Endothelial cell of umbilical vein (primary cell): ENCODE measurements around the gene PPM1E. TPM values are rescaled to one million over a fixed set of nuclear protein-coding genes. Genes with fewer than 3 reads are reported as not detected.

Experiments
- BruUV-seq: library from RNA; stranded (reverse); fragments of 400-500 nt; replicated peaks from 2 replicates; lab custom pipeline; 2021; lab: Mats Ljungman, UMichigan
- CTCF ChIA-PET: fragments of 300-600, 350-600 bp; sonication (Branson Sonifier 250); formaldehyde crosslinking; loops from one replicate; lab custom pipeline; 2021; ENCODE audit warnings: antibody characterized with exemption, inconsistent platforms; lab: Charles Lee
- POLR2A ChIA-PET: fragments of 300-600, 350-600 bp; sonication (Branson Sonifier 250); formaldehyde crosslinking; loops from one replicate; lab custom pipeline; 2021; ENCODE audit warnings: antibody characterized with exemption, inconsistent platforms; lab: Charles Lee
- DNase-seq: peaks from one replicate; pipeline ENCODE4 v3.0.0-alpha.2; 2011; ENCODE audit warnings: low read depth, low spot score
- FAIRE-seq: peaks from 2 replicates; lab custom pipeline; 2011; peaks lifted over from hg19 to GRCh38; lab: Jason Lieb, UNC
- H2AFZ ChIP-seq: 2 replicates; pipeline ENCODE4 v1.6.0; 2012; ENCODE audit warnings: low read depth, low read length, control low read depth, inconsistent platforms
- H3K27ac ChIP-seq: 2 replicates; pipeline ENCODE4 v1.5.1; 2011; ENCODE audit warnings: low read depth, mild to moderate bottlenecking, control low read depth, low read length, moderate library complexity; ENCODE audit not compliant: insufficient read depth
- H3K27me3 ChIP-seq, 2 experiments: 2 replicates each; pipeline versions ENCODE4 v1.6.0 to v1.6.1; 2011; ENCODE audit warnings: low read length in 2 of 2, mixed read lengths in 1 of 2; ENCODE audit not compliant: control insufficient read depth in 2 of 2, insufficient read depth in 2 of 2
- H3K36me3 ChIP-seq, 2 experiments: 2 replicates in 1 of 2; 3 replicates in 1 of 2; pipeline ENCODE4 v1.5.1; 2011; ENCODE audit warnings: low read length in 2 of 2, mild to moderate bottlenecking in 1 of 2, moderate library complexity in 1 of 2; ENCODE audit not compliant: control insufficient read depth in 2 of 2, insufficient read depth in 2 of 2; ENCODE audit errors: extremely low read depth in 1 of 2
- H3K4me1 ChIP-seq: 3 replicates; pipeline ENCODE4 v1.5.1; 2011; ENCODE audit warnings: mild to moderate bottlenecking, low read length; ENCODE audit not compliant: control insufficient read depth, insufficient read depth; ENCODE audit errors: extremely low read depth
- H3K4me2 ChIP-seq: 2 replicates; pipeline ENCODE4 v1.6.1; 2011; ENCODE audit warnings: low read length, control low read depth, mixed read lengths; ENCODE audit not compliant: insufficient read depth
- H3K4me3 ChIP-seq, 3 experiments: fragments of 200-600 bp in 1 of 3; sonication (generic), shearing (Covaris generic) in 1 of 3; replicated peaks in 1 of 3; 2 replicates each; pipeline ENCODE4 v1.5.1; 2011 to 2016; ENCODE audit warnings: control low read depth in 3 of 3, low read length in 3 of 3, mild to moderate bottlenecking in 2 of 3, inconsistent platforms in 1 of 3, low read depth in 1 of 3, moderate library complexity in 1 of 3; ENCODE audit not compliant: insufficient read depth in 1 of 3
- H3K79me2 ChIP-seq: 2 replicates; pipeline ENCODE4 v1.6.0; 2012; ENCODE audit warnings: low read length, inconsistent platforms; ENCODE audit not compliant: control insufficient read depth, insufficient read depth
- H3K9ac ChIP-seq: replicated peaks from 2 replicates; pipeline ENCODE3; 2011; ENCODE audit warnings: low read length, control low read depth; ENCODE audit not compliant: insufficient read depth; ENCODE audit errors: extremely low read depth
- H3K9me1 ChIP-seq: replicated peaks from 3 replicates; pipeline ENCODE4 v1.6.0; 2011; ENCODE audit warnings: mild to moderate bottlenecking, low read length; ENCODE audit not compliant: control insufficient read depth, insufficient read depth; ENCODE audit errors: extremely low read depth
- H3K9me3 ChIP-seq: replicated peaks from 2 replicates; pipeline ENCODE4 v1.5.1; 2012; ENCODE audit warnings: low read length, inconsistent platforms; ENCODE audit not compliant: control insufficient read depth, insufficient read depth
- H4K20me1 ChIP-seq: replicated peaks from 2 replicates; pipeline ENCODE3; 2011; ENCODE audit warnings: mild to moderate bottlenecking, low read length; ENCODE audit not compliant: control insufficient read depth, insufficient read depth; ENCODE audit errors: extremely low read depth
- EZH2 ChIP-seq: IDR thresholded peaks from 2 replicates; pipeline ENCODE4 v1.6.1; 2012; ENCODE audit warnings: borderline replicate concordance, low read depth, mild to moderate bottlenecking, moderate library complexity, low read length, inconsistent platforms; ENCODE audit not compliant: severe bottlenecking
- FOS ChIP-seq: IDR thresholded peaks from 2 replicates; pipeline ENCODE4 v1.6.1; 2011; ENCODE audit warnings: mild to moderate bottlenecking, low read length, moderate library complexity, borderline replicate concordance; ENCODE audit not compliant: insufficient read depth
- GATA2 ChIP-seq: IDR thresholded peaks from 2 replicates; pipeline ENCODE4 v1.7.0; 2011; ENCODE audit warnings: low read depth, mild to moderate bottlenecking, moderate library complexity, mixed read lengths, low read length; ENCODE audit not compliant: insufficient read length, insufficient read depth
- JUN ChIP-seq: IDR thresholded peaks from 2 replicates; pipeline ENCODE4 v1.6.1; 2011; ENCODE audit warnings: borderline replicate concordance, low read depth; ENCODE audit not compliant: insufficient read length, insufficient read depth
- MYC ChIP-seq: IDR thresholded peaks from one replicate; pipeline ENCODE4 v1.6.1; 2011; ENCODE audit warnings: mild to moderate bottlenecking, low read depth, low read length
- POLR2A ChIP-seq: IDR thresholded peaks from 2 replicates; pipeline ENCODE4 v1.6.1; 2012; ENCODE audit warnings: low read depth, mild to moderate bottlenecking, control low read depth, low read length
- POLR2AphosphoS5 ChIP-seq: IDR thresholded peaks from 2 replicates; pipeline ENCODE4 v1.6.1; 2012; ENCODE audit warnings: low read depth, mild to moderate bottlenecking, control low read depth, low read length, moderate library complexity; ENCODE audit not compliant: insufficient read depth
- dilution Hi-C: fragments of 300-500 bp; cut with MboI; formaldehyde crosslinking; loops from one replicate; pipeline ENCODE4 v1.15.0; 2019; ENCODE audit warnings: low sequenced_read_pairs; ENCODE audit not compliant: extremely low pct_ligation_motif_present
- intact Hi-C: fragments of 100-400 bp; cut with micrococcal nuclease; formaldehyde crosslinking; loops from one replicate; pipeline ENCODE4 v1.10.0; 2022
- polyA plus RNA-seq, 4 experiments: library from polyadenylated mRNA; depleted of rRNA in 3 of 4; stranded (reverse) in 3 of 4; unstranded in 1 of 4; fragments of >200 nt; gene quantifications; 2 replicates each; pipeline versions ENCODE4 v1.2.1 to v1.2.3, GENCODE V29; 2011 to 2012; ENCODE audit warnings: missing spikeins in 1 of 4
- total RNA-seq: library from RNA; stranded (reverse); gene quantifications from 2 replicates; pipeline ENCODE4 v1.2.3, GENCODE V29; 2021
- TF ChIP-seq, protein P1 (sequence below): IDR thresholded peaks from 2 replicates; pipeline ENCODE4 v1.6.1; 2011; ENCODE audit not compliant: insufficient read depth, insufficient read length
- TF ChIP-seq, protein P2 (sequence below), 2 donors: IDR thresholded peaks; 1 replicate in 1 of 2; 2 replicates in 1 of 2; pipeline ENCODE4 v1.5.1; 2011; ENCODE audit warnings: low read length in 2 of 2, mild to moderate bottlenecking in 2 of 2, moderate library complexity in 2 of 2, control low read depth in 1 of 2, inconsistent platforms in 1 of 2, low read depth in 1 of 2; ENCODE audit not compliant: insufficient read depth in 1 of 2; ENCODE audit errors: extremely low read depth in 1 of 2

PPM1E gene
- total and polyA plus RNA-seq, 2 donors (not counting 3 experiments of a cell fraction or from before 2014, with no cell fraction given), result 0.01 TPM; not detected in 1

GRCh38 chr17:58889928-58890327 is 134.3 kb downstream of the PPM1E start:
- no TSS peak for BruUV-seq
- CTCF ChIA-PET, result no interaction called here

DNA sequence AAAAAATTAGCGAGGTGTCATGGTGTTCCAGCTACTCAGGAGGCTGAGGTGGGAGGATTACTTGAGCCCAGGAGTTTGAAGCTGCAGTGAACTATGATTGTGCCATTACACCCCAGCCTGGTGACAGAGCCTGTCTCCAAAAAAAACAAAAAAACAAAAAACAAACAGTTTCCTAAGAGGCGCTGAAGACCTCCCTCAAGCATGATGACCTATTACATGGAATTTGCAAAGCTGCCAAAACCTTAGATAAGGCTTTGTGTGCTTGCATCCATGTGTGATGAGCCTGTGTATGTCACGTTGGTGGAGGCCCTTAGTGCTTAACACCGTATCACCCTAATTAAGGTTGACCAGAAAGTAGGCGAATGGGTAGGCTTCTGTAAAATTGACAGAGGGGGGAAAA is 143.5 kb downstream of the PPM1E start:
- intact Hi-C loops (no loop called here), dilution Hi-C loops (no loop called here)
- POLR2A ChIA-PET, result no interaction called here
- FAIRE-seq (no peak), DNase-seq (no peak)
- Histone ChIP-seq H2AFZ (no peak overlapping the region), H3K9me1 (no peaks in the 10 kb centered on the region), H3K4me2 (no peak overlapping the region), H3K27ac (no peak overlapping the region), H3K36me3 (no peaks in the 10 kb centered on the region), H3K27me3 (no peaks in the 10 kb centered on the region), H3K9ac (no peak overlapping the region), H3K4me3 (no peak overlapping the region), H3K4me1 (no peaks in the 10 kb centered on the region), H4K20me1 (no peaks in the 10 kb centered on the region), H3K9me3 (no peaks in the 10 kb centered on the region), H3K79me2 (no peaks in the 10 kb centered on the region)
- CTCF ChIA-PET, result no interaction called here
- no TSS peak for BruUV-seq
- TF ChIP-seq EZH2 (no peak), FOS (no peak), POLR2AphosphoS5 (no peak), GATA2 (no peak), MYC (no peak), POLR2A (no peak), JUN (no peak)
- TF ChIP-seq, protein P1, sequence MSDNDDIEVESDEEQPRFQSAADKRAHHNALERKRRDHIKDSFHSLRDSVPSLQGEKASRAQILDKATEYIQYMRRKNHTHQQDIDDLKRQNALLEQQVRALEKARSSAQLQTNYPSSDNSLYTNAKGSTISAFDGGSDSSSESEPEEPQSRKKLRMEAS, result no peak
- TF ChIP-seq, protein P2, sequence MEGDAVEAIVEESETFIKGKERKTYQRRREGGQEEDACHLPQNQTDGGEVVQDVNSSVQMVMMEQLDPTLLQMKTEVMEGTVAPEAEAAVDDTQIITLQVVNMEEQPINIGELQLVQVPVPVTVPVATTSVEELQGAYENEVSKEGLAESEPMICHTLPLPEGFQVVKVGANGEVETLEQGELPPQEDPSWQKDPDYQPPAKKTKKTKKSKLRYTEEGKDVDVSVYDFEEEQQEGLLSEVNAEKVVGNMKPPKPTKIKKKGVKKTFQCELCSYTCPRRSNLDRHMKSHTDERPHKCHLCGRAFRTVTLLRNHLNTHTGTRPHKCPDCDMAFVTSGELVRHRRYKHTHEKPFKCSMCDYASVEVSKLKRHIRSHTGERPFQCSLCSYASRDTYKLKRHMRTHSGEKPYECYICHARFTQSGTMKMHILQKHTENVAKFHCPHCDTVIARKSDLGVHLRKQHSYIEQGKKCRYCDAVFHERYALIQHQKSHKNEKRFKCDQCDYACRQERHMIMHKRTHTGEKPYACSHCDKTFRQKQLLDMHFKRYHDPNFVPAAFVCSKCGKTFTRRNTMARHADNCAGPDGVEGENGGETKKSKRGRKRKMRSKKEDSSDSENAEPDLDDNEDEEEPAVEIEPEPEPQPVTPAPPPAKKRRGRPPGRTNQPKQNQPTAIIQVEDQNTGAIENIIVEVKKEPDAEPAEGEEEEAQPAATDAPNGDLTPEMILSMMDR (IDR thresholded peaks at IDR 0.05; ENCODE audit: extremely low read depth in 1 of 2, insufficient read depth in 1 of 2, low read depth in 1 of 2, low read length in 2 of 2), result no peak

More at GRCh38 chr17:58889928-58890327, 134.3 kb downstream of the PPM1E start:
- FAIRE-seq (no peak), DNase-seq (no peak)
- no peaks in the 10 kb centered on the region for H3K9me1 ChIP-seq
- no peak overlapping the region for H3K27ac ChIP-seq
- no peaks in the 10 kb centered on the region for H3K4me1 ChIP-seq
- no peaks in the 10 kb centered on the region for H3K9me3 ChIP-seq
- TF ChIP-seq POLR2A (no peak), FOS (no peak), POLR2AphosphoS5 (no peak), MYC (no peak)
- TF ChIP-seq, protein P2 (IDR thresholded peaks at IDR 0.05; ENCODE audit: extremely low read depth in 1 of 2, insufficient read depth in 1 of 2, low read depth in 1 of 2, low read length in 2 of 2), result no peak
- intact Hi-C loops, result no loop called here
- H4K20me1 ChIP-seq, result no peaks in the 10 kb centered on the region
- POLR2A ChIA-PET, result no interaction called here
- no peak overlapping the region for H3K4me3 ChIP-seq
- H2AFZ ChIP-seq, result no peak overlapping the region
- no peak overlapping the region for H3K4me2 ChIP-seq
- H3K36me3 ChIP-seq, result no peaks in the 10 kb centered on the region
- no peaks in the 10 kb centered on the region for H3K79me2 ChIP-seq
- dilution Hi-C loops, result no loop called here
- peaks cover 0 to 2% of the 10 kb centered on the region in 2 experiments for H3K27me3 ChIP-seq
- H3K9ac ChIP-seq, result no peak overlapping the region
